ENCODE data around the gene LIMS2. TPM values are rescaled to one million over a fixed set of nuclear protein-coding genes. Genes with fewer than 3 reads are reported as not detected.

The LIMS2 gene
- total RNA-seq, 2 donors from 2014 or later, result 210 to 235 TPM

DNA sequence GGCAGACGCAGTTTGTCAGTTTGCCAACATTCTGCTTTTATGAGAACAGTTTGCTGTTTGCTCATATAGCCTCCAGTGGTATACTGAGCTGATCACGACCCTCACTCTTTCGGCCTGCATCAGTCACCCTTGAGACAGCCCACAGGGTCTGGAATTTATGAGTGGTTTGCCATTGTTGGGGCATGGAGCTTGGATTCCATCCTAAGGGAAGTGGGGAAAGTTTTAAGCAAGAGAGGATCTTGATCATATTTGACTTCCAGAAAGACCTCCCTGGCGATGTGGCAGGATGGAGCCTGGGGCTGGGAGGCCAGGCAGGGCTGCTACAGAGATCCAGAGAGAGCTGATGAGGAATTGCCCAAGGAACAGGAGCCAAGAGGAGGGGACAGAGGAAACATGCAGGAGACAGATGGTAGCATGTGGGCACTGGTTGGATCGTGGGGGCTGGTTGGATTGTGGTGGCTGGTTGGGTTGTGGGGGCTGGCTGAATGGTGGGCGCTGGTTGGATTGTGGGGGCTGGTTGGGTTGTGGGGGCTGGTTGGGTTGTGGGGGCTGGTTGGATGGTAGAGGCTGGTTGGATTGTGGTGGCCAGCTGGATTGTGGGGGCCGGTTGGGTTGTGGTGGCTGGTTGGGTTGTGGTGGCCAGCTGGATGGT, 56.7 kb downstream of the LIMS2 start:
- peak; percentile 37 for DNase-seq (ENCODE audit: low spot score)
- intact Hi-C loops (cut with DNase I), result no loop called here

DNA sequence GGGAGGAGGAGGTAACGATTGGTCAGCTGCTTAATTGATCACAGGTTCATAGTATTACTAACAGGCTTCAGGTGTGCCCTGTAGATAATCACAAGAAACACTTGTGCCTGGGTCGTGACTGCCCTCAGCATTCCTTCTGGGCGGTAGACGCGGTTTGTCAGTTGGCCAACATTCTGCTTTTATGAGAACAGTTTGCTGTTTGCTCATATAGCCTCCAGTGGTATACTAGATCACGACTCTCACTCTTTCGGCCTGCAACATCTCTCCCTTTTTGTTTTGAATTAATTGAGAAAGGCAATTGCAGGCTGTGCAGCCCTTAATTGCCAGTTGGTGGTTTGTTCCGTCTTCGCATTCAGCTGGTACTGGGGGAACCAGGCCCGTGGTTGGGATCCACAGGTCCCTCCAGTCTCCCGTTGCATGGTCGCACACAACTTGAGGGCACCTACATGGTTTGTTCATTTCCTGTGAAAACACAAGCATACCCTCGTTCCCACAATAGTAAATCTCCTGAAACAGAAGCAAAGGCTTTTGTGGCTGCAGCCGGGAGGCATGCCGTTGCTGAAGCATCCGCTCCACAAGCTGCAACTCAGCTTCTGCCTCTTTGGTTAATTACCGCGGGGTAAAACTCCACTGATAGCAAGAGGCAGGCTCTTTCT, 59.7 kb downstream of the LIMS2 start:
- DNase-seq (ENCODE audit: low spot score), result peak; percentile 34
- intact Hi-C loops (cut with DNase I), result no loop called here

DNA sequence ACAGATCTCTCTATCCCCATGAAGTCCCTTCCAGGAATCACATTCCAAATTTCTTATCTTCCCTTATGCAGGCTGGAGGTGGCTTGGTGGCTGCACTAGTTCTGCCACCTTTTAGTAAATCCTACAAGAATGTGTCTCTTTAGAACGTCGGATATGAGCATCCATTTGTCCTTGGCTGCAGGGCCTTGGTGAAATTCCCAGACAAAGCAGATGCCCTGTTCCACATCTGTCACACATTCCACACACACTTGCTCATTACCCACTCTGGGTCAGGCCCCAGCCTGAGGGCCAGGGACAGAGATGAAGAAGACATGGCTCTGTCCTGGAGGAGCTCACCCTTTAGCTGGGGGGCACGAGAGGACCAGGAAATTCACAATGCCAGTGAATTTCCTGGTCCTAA, 60.6 kb downstream of the LIMS2 start:
- DNase-seq (ENCODE audit: low spot score), result peak; percentile 13
- intact Hi-C loops (cut with DNase I), result no loop called here

DNA sequence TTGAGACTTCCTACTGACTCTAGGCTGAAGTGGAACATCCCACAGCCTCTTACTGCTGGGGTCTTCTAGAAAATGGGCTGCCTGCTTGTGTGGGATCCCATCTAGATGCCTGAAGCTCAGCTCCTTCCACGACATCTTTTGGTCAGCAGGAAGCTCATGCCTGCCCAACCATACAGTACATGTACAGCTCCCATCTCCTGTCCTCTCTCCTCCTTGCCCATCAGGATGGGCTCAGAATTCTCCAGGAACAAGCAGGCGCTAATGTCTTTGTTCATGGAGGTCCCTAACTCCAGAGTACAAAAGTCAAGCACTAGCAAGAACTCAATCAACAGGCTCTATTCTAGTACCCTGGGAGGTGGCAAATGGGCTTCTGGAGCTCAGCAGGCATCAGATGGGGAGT, 61.1 kb downstream of the LIMS2 start:
- peak; percentile 30 for DNase-seq (ENCODE audit: low spot score)
- intact Hi-C loops (cut with DNase I), result no loop called here

DNA sequence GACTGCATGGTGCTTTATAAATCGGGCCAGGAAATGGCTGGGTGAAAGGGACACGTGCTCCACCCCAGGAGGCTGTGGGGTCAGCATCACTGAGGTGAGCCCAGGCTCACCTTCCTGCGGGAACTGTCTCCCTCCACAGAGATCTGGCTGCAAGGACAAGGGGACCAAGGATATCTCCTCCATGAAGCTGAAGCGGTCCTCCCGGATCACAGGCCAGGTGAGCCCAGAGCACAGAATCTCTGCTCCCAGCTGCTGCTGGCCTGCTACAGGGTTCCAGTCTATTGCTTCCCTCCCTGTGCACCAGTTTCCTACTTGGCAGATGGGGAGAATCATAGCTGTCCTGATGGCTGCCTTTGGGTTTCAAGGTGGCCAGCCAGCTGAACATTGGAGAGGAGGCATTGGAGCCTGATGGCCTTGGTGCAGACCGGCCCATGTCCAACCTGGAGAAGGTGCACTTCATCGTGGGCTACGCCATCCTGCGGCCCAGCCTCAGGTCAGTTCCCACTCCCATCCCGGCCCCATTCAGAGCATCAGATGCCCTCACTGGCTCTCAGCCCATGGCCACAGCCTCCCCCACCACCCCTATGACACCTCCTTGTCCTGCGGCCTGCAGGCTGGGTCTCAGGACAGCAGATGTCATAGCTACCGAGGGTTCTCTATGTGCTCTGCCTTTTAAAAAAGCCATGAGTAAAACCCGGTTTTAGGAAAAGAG, 63.1 kb downstream of the LIMS2 start:
- intact Hi-C loops (cut with DNase I), result no loop called here
- peak; percentile 58 for DNase-seq (ENCODE audit: low spot score)

DNA sequence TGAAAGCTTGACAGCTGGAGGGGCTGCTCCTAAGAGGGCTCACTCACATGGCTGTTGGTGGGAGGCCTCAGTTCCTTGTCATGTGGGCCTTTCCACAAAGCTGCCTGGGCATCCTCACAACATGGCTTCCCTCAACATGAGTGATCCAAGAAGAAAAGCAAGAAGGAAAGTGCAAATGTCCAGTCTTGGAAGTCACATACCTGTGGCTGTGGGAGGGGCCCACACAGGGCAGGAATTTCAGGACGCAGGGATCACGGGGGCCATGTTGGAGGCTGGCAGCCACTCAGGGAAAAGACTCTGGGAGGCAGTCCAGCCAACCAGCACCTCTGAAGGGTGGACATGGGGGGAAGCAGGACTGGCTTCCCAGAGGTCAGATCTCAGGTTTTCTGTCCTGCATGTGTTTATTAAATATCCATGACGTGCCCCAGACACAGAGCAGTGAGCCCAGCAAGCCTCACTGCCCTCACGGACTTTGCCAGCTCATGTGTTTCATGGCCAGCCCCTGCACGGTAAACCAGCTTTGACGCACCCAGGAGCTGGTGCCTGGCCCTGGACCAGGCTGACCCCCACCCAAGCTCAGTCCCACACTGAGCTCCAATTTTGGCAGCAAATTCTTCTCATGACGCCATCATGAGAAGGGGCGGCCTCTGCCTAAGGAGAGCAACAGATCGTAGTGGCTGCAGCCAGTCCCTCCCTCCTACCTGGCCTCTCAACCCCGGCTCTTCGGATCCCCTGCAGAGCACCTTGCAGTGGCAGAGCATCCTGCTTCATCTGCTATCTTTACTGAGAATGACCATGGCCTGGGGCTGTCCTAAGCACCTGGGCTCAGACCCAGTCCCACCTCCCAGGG, 64.0 kb downstream of the LIMS2 start:
- DNase-seq (ENCODE audit: low spot score), result peak; percentile 68
- intact Hi-C loops (cut with DNase I), result no loop called here

DNA sequence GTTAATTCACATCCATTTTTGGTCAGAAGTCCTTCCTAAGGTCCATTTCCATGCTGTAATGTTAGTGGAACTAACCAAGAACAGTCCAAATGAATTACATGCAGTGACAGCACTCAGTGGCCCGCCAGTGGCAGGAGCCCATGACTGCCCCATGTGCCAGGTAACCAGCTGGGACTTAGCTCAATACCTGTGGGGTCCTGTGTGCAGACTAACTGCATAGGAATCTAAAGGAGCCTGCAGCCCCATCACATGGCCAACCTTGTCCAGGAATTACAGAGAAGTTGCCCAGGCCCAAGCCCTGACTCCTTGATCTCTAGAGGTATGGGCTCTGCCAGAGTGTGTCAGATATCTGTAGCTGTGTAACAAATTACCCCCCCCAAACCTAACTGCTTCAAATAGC, 64.8 kb downstream of the LIMS2 start:
- intact Hi-C loops (cut with DNase I), result no loop called here
- DNase-seq (ENCODE audit: low spot score), result peak; percentile 51

DNA sequence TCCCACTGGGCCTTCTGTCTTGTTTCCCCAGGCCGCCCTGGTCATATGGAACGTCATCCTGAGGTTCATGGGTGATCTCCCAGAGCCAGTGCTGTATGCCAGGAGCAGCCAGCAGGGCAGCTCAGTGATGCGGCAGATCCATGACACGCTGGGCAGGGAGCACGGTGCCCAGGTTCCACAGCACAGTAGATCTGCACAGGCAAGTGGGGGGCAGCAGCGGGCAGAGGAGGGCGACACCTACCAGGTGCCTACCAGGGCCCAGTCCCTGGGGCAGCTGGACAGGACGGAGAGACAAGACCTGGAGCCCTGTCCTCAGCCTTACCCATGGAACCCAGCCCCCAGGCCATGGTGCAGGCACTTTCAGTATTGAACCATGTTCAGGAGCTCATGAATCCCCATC, 65.5 kb downstream of the LIMS2 start:
- intact Hi-C loops (cut with DNase I), result no loop called here
- DNase-seq (ENCODE audit: low spot score), result peak; percentile 54

DNA sequence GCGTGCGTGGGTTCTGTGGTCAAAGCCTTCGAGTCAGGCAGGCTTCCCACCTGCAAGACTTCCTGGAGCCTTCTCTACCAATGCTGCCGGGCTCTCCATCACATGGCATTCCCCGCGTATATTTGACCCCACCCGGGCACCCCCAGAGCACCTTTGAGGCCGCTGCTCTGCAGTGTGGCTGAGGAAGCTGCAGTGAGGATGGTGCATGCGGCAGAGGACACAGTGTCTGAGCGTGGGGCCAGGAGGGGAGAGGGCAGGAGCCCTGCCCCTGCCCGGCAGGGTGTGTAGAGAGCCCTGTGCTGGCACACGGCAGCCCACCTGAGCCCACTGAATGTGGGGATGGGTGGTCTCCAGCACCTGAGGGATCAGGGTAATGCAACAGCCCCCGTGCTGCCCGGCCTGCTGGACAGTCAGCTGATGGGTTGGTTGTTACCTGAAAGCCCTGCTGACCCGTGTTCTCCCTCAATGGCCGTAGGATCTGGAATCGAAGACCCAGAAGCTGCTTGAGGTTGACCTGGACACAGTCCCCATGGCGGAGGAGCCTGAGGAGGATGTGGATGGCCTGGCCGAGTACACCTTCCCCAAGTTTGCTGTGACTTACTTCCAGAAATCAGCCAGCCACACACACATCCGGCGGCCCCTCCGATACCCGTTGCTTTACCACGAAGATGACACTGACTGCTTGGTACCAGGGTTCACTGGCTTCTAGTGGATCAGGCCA, 66.1 kb downstream of the LIMS2 start:
- intact Hi-C loops (cut with DNase I), result no loop called here
- DNase-seq (ENCODE audit: low spot score), result peak; percentile 72

DNA sequence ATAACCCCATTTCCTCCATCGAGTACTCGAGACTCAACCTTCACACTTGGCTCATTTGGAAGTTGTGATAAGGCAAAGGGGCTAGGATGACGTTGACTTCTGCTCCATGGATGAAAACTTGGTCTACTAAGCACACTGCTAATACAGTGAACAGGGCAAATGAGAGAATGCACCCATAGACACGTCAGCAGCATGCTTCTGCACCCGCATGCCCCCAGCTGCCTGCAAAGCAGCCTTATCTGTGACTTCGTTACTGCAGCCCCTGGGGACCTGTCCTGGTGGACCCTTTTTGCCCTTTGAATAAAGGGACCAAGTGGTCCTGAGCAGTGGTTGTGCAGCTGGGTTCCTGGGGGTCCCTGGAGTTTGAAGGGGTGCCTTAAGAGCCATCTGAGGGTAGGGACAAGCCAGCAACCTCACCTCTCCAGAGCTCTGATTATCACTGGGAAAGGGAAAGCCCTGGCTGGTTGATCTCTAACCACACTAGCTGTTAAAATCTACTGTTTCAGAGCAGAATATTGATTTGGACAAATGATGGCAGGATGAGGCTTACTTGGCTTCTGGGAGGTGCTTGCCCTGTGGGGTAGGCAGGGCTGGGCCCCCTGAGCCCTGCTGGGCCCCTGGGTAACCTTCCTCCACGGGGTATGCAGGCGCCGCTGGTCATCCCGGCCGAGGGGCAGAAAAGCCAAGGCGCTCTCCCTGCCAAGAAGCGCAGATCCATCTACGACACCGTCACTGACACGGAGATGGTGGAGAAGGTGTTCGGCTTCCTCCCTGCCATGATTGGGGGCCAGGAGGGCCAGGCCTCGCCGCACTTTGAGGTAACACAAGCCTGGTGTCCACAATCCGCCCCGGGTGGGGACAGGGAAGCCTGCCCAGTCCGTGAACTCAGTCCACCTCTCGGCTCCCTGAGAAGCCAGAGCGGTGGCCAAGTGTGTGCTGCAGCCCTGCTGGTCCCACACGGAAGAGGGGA, 67.0 kb downstream of the LIMS2 start:
- peak; percentile 28 for DNase-seq (ENCODE audit: low spot score)
- intact Hi-C loops (cut with DNase I), result no loop called here

DNA sequence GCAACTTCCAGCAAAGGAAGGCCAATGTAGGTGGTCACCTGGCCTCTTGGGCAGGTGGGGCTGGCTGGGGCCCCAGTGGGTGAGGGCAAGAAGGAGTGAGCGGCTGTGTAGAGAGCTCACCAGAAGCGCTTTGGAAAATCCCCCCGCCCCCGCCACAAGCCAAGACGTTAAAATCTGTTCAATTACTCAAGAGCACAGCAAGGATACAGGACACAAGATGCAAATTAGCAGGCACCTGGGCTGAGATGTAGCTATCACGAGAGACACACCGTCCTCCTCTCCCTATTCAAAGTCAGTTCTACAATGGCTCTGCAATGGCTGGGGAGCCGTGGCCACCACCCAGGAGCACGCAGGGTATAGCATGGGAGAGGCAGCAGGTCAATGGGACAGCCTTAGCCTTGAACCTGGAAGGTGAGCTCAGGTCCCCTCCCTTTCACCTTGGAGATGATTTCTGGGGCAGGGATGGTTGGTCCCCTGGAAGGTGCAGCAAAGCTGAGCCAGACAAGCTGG, 67.9 kb downstream of the LIMS2 start:
- peak; percentile 35 for DNase-seq (ENCODE audit: low spot score)
- intact Hi-C loops (cut with DNase I), result no loop called here

DNA sequence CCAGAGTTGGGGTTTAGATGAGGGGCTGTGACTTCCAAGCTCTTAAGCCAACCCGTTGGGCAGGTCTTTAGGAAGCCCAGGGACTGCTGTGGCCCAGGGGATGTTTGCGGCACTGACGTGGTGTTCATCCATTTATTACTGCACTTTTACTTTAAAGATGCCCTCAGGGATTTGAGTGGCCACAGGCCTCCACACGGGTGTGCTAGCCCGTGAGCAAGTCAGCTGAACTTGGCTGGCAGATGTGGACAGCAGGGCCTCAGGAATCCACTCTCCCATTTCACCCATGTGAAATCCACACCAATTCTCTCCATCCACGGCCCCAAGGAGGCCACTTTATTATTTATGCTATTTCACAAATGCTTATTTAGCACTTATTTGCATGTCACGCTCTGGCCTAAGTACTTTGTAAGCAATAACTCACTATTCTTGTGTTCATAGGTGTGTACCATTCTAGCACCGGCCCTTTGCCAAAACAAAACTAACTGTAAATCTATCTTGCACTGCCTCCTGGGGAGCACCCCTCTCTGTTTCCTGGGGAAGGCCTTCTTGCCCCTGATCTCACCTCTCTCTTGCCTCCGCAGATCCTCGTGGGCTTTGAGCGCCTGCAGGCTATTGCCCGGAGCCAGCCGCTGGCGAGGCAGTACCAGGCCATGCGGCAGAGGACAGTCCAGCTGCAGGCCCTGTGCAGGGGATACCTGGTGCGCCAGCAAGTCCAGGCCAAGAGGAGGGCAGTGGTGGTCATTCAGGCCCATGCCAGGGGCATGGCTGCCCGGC, 68.5 kb downstream of the LIMS2 start:
- peak; percentile 36 for DNase-seq (ENCODE audit: low spot score)
- intact Hi-C loops (cut with DNase I), result no loop called here

DNA sequence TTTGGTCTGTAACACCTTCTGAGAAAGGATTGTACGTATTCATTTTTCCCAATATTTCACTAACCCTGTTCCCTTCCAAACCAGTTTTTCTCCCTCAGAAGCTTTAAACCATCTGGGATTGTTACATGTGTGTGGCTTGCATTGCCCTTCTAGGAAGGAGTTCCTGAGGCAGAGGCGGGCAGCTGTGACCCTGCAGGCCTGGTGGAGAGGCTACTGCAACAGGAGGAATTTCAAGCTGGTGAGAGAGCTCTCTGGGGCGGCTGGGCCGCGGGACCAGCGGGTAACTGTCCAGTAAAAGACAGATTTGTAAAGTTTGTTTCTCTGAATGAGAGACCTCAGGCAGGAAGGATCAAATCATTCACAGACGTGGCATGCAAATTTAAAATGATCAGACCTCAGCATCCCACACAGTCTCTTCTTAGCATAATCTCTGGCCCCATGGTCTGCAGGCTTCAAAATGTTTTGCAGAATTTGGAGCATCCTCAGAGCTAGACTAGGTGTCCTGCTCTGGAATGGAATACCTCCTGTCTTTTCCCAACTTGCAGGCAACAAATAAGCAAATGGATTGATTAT, 69.6 kb downstream of the LIMS2 start:
- DNase-seq (ENCODE audit: low spot score), result peak; percentile 31
- intact Hi-C loops (cut with DNase I), result no loop called here

DNA sequence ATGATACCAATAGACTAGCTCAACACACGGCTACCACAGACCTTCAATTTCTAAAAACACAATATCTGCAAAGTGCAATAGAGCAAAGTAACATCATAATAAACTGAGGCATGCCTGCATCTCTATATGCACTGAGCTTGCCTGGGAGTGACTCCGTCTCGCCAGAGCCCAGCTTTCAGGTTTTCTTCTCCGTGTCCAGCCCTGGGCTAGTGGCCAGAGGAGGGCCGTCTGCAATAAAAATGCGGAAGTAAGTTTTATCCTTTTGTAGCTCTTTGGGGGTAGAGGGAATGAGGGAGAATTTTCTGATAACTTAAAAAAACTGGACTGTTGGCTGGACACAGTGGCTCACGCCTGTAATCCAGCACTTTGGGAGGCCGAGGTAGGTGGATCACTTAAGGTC, 70.3 kb downstream of the LIMS2 start:
- peak; percentile 63 for DNase-seq (ENCODE audit: low spot score)
- intact Hi-C loops (cut with DNase I), result no loop called here

DNA sequence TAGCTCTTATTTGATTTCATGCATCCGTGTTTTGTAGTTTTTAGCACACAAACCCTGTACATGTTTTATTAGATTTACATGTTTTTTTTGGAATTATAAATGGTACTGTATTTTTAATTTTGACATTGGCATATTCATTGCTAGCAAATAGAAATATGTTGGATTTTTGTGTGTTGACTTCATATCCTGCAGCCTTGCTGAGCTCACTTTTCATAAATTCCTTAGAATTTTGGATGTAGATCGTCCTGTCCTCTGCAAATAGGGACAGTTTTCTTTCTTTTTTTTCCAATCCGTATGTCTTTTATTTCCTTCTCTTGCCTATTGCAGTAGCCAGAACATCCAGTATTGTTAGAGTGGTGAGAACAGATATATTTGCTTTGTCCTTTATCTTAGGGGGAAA, 76.1 kb downstream of the LIMS2 start:
- intact Hi-C loops (cut with DNase I), result loop anchor here in 1 of 2 donors (5.0 kb wide), 1 partner anchor 423 kb away; no protein-coding TSS in a partner anchor
- DNase-seq (ENCODE audit: low spot score), result no peak

DNA sequence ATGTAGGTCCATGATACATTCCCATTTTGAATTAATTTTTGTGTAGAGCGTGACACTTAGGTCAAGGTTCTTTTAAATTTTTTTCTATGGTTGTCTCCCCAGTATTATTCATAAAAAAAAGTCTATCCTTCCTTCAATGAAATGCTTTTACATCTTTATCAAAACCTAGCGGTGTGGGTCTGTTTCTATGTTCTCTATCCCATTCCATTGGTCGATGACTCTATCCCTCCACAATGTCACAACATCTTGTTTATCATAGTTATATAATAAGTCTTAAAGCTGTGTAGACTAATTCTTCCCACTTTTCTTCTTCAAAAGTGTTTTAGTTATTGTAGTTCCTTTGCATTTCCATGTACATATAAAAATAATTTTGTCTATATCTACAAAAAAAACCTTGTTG, 76.6 kb downstream of the LIMS2 start:
- no peak for DNase-seq (ENCODE audit: low spot score)
- intact Hi-C loops (cut with DNase I), result loop anchor here in 1 of 2 donors (5.0 kb wide), 1 partner anchor 424 kb away; no protein-coding TSS in a partner anchor

DNA sequence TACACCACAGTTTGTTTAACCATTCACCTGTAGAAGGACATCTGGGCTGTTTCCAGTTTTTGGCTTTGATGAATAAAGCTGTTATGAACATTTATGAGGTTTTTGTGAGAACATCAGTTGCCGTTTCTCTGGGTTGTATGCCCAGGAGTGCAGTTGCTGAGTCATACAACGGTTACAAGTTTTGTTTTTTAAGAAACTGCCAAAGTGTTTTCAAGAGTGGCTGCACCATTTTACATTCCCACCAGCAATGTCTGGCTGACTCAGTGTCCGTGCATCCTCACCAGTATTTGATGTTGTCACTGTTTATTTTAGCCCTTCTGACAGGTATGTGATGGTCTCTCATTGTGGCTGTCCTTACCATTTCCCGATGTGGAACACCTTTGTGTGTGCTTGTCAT, 77.3 kb downstream of the LIMS2 start:
- DNase-seq (ENCODE audit: low spot score), result no peak
- intact Hi-C loops (cut with DNase I), result loop anchor here in 1 of 2 donors (5.0 kb wide), 1 partner anchor 424 kb away; no protein-coding TSS in a partner anchor
